MM.1S (cell line): Measurements from ENCODE around the gene SDR42E2.

Source experiments
- DNase-seq: peaks from one replicate; pipeline ENCODE4 v3.0.0-alpha.2; 2015
- H2AFZ ChIP-seq: fragments of 300-600 bp; sonication (generic); 2 replicates; pipeline ENCODE4 v1.6.0; 2016; ENCODE audit warnings: antibody characterized with exemption, low read length
- H3F3A ChIP-seq: fragments of 300-600 bp; sonication (generic); 2 replicates; pipeline ENCODE4 v1.6.1; 2016; ENCODE audit warnings: mild to moderate bottlenecking, antibody characterized with exemption, low read length, moderate library complexity, mixed read lengths; ENCODE audit not compliant: insufficient read depth
- H3K27ac ChIP-seq: fragments of 300-600 bp; sonication (generic); 2 replicates; pipeline ENCODE4 v1.5.1; 2016; ENCODE audit warnings: mild to moderate bottlenecking, low read length
- H3K27me3 ChIP-seq: fragments of 300-600 bp; sonication (generic); replicated peaks from 2 replicates; pipeline ENCODE4 v1.6.0; 2016; ENCODE audit warnings: low read length; ENCODE audit not compliant: insufficient read depth
- H3K36me3 ChIP-seq: fragments of 300-600 bp; sonication (generic); replicated peaks from 2 replicates; pipeline ENCODE4 v1.6.1; 2016; ENCODE audit warnings: mild to moderate bottlenecking, low read length, mixed read lengths; ENCODE audit not compliant: insufficient read depth
- H3K4me1 ChIP-seq: fragments of 300-600 bp; sonication (generic); 2 replicates; pipeline ENCODE4 v1.6.1; 2016; ENCODE audit warnings: low read length, mixed read lengths
- H3K4me2 ChIP-seq: fragments of 300-600 bp; sonication (generic); 2 replicates; pipeline ENCODE4 v1.6.0; 2016; ENCODE audit warnings: low read depth, low read length
- H3K4me3 ChIP-seq: fragments of 300-600 bp; sonication (generic); 2 replicates; pipeline ENCODE4 v1.5.1; 2016; ENCODE audit warnings: low read length, mixed read lengths
- H3K79me2 ChIP-seq: fragments of 300-600 bp; sonication (generic); 2 replicates; pipeline ENCODE4 v1.6.1; 2016; ENCODE audit warnings: mixed run types, low read length, mixed read lengths
- H3K9ac ChIP-seq: fragments of 300-600 bp; sonication (generic); 2 replicates; pipeline ENCODE4 v1.6.1; 2016; ENCODE audit warnings: low read length, mixed read lengths
- H3K9me2 ChIP-seq: fragments of 300-600 bp; sonication (generic); replicated peaks from 2 replicates; pipeline ENCODE4 v1.6.1; 2016; ENCODE audit warnings: mild to moderate bottlenecking, low read length, mixed read lengths; ENCODE audit not compliant: insufficient read depth
- H3K9me3 ChIP-seq: fragments of 300-600 bp; sonication (generic); replicated peaks from 2 replicates; pipeline ENCODE4 v1.6.1; 2016; ENCODE audit warnings: mild to moderate bottlenecking, low read length, mixed read lengths; ENCODE audit not compliant: insufficient read depth
- H4K20me1 ChIP-seq: fragments of 300-600 bp; sonication (generic); 2 replicates; pipeline ENCODE4 v1.6.1; 2016; ENCODE audit warnings: mild to moderate bottlenecking, low read length, moderate library complexity, mixed read lengths; ENCODE audit not compliant: insufficient read depth
- EZH2 ChIP-seq: fragments of 300-600 bp; sonication (generic); optimal IDR thresholded peaks from 2 replicates; pipeline ENCODE3; 2017; ENCODE audit warnings: low read depth, mild to moderate bottlenecking, antibody characterized with exemption, low read length, mixed read lengths
- EZH2phosphoT487 ChIP-seq: fragments of 300-600 bp; sonication (generic); IDR thresholded peaks from 2 replicates; pipeline ENCODE4 v1.6.1; 2018; ENCODE audit warnings: antibody characterized with exemption, low read length
- TF ChIP-seq, protein P1 (sequence below): fragments of 300-600 bp; sonication (generic); IDR thresholded peaks from 2 replicates; pipeline ENCODE4 v1.5.1; 2016; ENCODE audit warnings: antibody characterized with exemption, low read length, mixed read lengths

SDR42E2 gene

DNA sequence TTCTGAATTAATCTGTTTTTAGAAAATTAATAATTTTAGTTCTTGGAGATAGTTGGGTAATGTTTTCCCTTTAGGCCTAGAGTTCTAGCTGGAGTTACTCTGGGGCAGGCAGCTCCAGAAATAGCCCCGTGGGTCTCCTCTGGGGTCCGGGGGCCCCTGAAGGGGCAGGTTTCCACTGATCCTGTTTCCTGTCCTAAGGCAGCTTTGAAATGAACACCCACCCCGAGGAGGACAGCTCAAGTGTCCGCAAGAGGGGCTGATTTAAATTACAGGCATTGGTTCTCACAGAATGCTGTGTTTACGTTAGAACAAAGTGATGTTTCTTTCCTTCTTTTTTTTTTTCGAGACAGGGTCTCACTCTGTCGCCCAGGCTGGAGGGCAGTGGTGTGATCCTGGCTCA lies 67.6 kb downstream of the SDR42E2 start:
- H3K4me3 ChIP-seq: no peak overlapping the region
- no peaks in the 10 kb centered on the region for H3K27me3 ChIP-seq
- H2AFZ ChIP-seq: no peak overlapping the region
- DNase-seq: no peak
- no peaks in the 10 kb centered on the region for H3F3A ChIP-seq
- H3K9me2 ChIP-seq: no peaks in the 10 kb centered on the region
- no peaks in the 10 kb centered on the region for H4K20me1 ChIP-seq
- H3K9ac ChIP-seq: no peak overlapping the region
- peaks cover 10% of the 10 kb centered on the region for H3K79me2 ChIP-seq
- no peaks in the 10 kb centered on the region for H3K36me3 ChIP-seq
- H3K4me1 ChIP-seq: no peaks in the 10 kb centered on the region
- H3K9me3 ChIP-seq: no peaks in the 10 kb centered on the region
- H3K4me2 ChIP-seq: no peak overlapping the region
- TF ChIP-seq EZH2: no peak
- TF ChIP-seq EZH2phosphoT487: no peak
- TF ChIP-seq, protein P1, sequence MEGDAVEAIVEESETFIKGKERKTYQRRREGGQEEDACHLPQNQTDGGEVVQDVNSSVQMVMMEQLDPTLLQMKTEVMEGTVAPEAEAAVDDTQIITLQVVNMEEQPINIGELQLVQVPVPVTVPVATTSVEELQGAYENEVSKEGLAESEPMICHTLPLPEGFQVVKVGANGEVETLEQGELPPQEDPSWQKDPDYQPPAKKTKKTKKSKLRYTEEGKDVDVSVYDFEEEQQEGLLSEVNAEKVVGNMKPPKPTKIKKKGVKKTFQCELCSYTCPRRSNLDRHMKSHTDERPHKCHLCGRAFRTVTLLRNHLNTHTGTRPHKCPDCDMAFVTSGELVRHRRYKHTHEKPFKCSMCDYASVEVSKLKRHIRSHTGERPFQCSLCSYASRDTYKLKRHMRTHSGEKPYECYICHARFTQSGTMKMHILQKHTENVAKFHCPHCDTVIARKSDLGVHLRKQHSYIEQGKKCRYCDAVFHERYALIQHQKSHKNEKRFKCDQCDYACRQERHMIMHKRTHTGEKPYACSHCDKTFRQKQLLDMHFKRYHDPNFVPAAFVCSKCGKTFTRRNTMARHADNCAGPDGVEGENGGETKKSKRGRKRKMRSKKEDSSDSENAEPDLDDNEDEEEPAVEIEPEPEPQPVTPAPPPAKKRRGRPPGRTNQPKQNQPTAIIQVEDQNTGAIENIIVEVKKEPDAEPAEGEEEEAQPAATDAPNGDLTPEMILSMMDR: no peak
- no peak overlapping the region for H3K27ac ChIP-seq

DNA sequence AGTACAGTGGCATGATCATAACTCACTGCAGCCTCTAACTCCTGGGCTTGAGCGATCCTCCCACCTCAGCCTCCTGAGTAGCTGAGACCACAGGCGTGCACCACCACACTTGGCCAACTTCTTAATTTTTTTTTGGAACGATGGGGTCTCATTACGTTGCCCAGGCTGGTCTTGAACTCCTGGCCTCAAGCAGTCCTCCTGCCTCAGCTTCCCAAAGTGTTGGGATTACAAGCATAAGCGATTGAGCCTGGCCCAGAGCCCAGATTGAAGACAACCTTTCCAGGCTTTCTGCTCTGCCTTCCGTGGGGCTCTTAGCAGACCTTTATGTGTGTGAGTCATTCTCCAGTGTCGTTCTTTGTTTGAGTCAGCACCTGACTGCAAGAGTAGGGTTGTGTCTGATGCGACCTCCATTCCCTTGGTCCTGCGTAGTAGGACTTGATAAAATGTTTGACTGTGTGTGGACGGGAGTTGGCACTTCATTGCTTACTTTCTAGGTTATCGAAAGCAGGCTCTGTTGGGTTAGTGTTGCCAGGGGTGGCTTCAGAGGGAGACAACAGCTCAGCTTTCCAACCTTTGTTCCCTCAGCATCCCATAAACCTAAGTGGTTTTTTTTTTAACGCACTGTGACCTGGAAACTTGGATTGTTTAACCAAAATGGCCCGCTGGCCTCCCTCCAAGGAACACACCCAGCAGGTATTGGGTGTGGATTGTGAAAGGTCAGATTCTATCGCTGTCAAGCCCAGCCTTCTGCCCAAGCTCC lies 70.2 kb downstream of the SDR42E2 start:
- Histone ChIP-seq H3K4me1 (no peaks in the 10 kb centered on the region), H3K4me3 (no peak overlapping the region), H3K9me2 (no peaks in the 10 kb centered on the region), H3K27me3 (no peaks in the 10 kb centered on the region), H3K4me2 (no peak overlapping the region), H2AFZ (no peak overlapping the region), H3K27ac (no peak overlapping the region), H3K79me2 (no peaks in the 10 kb centered on the region), H3K9ac (no peak overlapping the region), H3F3A (no peaks in the 10 kb centered on the region), H3K9me3 (no peaks in the 10 kb centered on the region), H4K20me1 (no peaks in the 10 kb centered on the region), H3K36me3 (no peaks in the 10 kb centered on the region)
- DNase-seq: no peak
- TF ChIP-seq, protein P1: no peak
- TF ChIP-seq EZH2phosphoT487: no peak
- no peak for TF ChIP-seq EZH2

DNA sequence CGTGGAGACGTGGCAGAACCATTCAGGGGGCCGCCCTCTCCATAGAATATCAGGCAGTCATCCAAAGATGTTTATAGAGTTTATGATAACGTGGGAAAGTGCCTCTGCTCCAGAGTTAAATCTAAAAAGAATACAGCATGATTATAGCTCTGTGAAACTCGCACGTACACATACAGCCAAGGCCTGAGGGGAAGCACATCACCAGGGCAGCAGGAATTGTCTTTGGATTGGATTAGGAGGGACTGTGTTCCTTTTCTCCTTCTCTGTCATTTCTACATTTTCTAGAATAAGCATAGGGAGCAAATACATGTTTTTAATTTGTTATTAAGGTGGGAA lies 70.7 kb downstream of the SDR42E2 start:
- no peak for DNase-seq
- no peak overlapping the region for H3K27ac ChIP-seq
- H3K9me3 ChIP-seq: no peaks in the 10 kb centered on the region
- H4K20me1 ChIP-seq: no peaks in the 10 kb centered on the region
- no peaks in the 10 kb centered on the region for H3F3A ChIP-seq
- no peak overlapping the region for H2AFZ ChIP-seq
- H3K4me2 ChIP-seq: no peak overlapping the region
- no peak overlapping the region for H3K9ac ChIP-seq
- no peaks in the 10 kb centered on the region for H3K9me2 ChIP-seq
- no peaks in the 10 kb centered on the region for H3K36me3 ChIP-seq
- H3K79me2 ChIP-seq: no peaks in the 10 kb centered on the region
- H3K4me1 ChIP-seq: no peaks in the 10 kb centered on the region
- H3K4me3 ChIP-seq: no peak overlapping the region
- no peaks in the 10 kb centered on the region for H3K27me3 ChIP-seq
- no peak for TF ChIP-seq EZH2
- no peak for TF ChIP-seq EZH2phosphoT487
- TF ChIP-seq, protein P1: no peak
